T-helper 2 cell treated with Interferon-gamma antibody and Interleukin-4, amounts not matched to agents 5 μg/mL and 100 μg/mL, for 36 hours (primary cell): Measurements from ENCODE around the gene KAZN.

Experiments used
- DNase-seq: peaks from one replicate; pipeline ENCODE4 v3.0.0; 2021; ENCODE audit warnings: low spot score
- H3K27ac Mint-ChIP-seq: one replicate; pipeline ENCODE4 v1.8.0; 2021; ENCODE audit warnings: mild to moderate bottlenecking, mixed read lengths
- H3K27me3 Mint-ChIP-seq: one replicate; pipeline ENCODE4 v1.8.0; 2021; ENCODE audit warnings: low read depth, mixed read lengths
- H3K36me3 Mint-ChIP-seq: one replicate; pipeline ENCODE4 v1.8.0; 2021; ENCODE audit warnings: low read depth, mixed read lengths
- H3K4me1 Mint-ChIP-seq: one replicate; pipeline ENCODE4 v1.8.0; 2021; ENCODE audit warnings: low read depth, mixed read lengths
- H3K4me3 Mint-ChIP-seq: one replicate; pipeline ENCODE4 v1.8.0; 2022; ENCODE audit warnings: mild to moderate bottlenecking, moderate library complexity, mixed read lengths
- H3K9me3 Mint-ChIP-seq: one replicate; pipeline ENCODE4 v1.8.0; 2021; ENCODE audit warnings: mixed read lengths

KAZN gene

GRCh38 chr1:14968251-14968851, 369.9 kb downstream of the KAZN start:
- Mint-ChIP-seq H3K36me3 (peaks cover 5% of the 10 kb centered on the region), H3K27ac (peak overlapping the region; percentile 82), H3K4me3 (peak overlapping the region; percentile 59), H3K4me1 (peaks cover 11% of the 10 kb centered on the region), H3K9me3 (peaks cover 3% of the 10 kb centered on the region), H3K27me3 (no peaks in the 10 kb centered on the region)
- DNase-seq, result no peak

GRCh38 chr1:14969006-14969405, 370.5 kb downstream of the KAZN start:
- H3K36me3 Mint-ChIP-seq, result peaks cover 5% of the 10 kb centered on the region
- H3K9me3 Mint-ChIP-seq, result peaks cover 9% of the 10 kb centered on the region
- H3K27me3 Mint-ChIP-seq, result no peaks in the 10 kb centered on the region
- peak overlapping the region; percentile 59 for H3K4me3 Mint-ChIP-seq
- peak; percentile 71 for DNase-seq
- peak overlapping the region; percentile 82 for H3K27ac Mint-ChIP-seq
- H3K4me1 Mint-ChIP-seq, result peaks cover 11% of the 10 kb centered on the region

GRCh38 chr1:14970115-14970798, 371.8 kb downstream of the KAZN start:
- Mint-ChIP-seq H3K27me3 (no peaks in the 10 kb centered on the region), H3K9me3 (peaks cover 12% of the 10 kb centered on the region), H3K4me3 (no peak overlapping the region), H3K27ac (no peak overlapping the region), H3K36me3 (peaks cover 5% of the 10 kb centered on the region), H3K4me1 (peaks cover 11% of the 10 kb centered on the region)
- DNase-seq, result peak; percentile 30

GRCh38 chr1:14970799-14971141, 372.3 kb downstream of the KAZN start:
- no peak for DNase-seq
- H3K4me1 Mint-ChIP-seq, result peaks cover 11% of the 10 kb centered on the region
- H3K36me3 Mint-ChIP-seq, result peaks cover 5% of the 10 kb centered on the region
- H3K27ac Mint-ChIP-seq, result no peak overlapping the region
- no peaks in the 10 kb centered on the region for H3K27me3 Mint-ChIP-seq
- peaks cover 12% of the 10 kb centered on the region for H3K9me3 Mint-ChIP-seq
- no peak overlapping the region for H3K4me3 Mint-ChIP-seq

GRCh38 chr1:14971221-14971620, 372.7 kb downstream of the KAZN start:
- Mint-ChIP-seq H3K4me3 (no peak overlapping the region), H3K27ac (no peak overlapping the region), H3K27me3 (no peaks in the 10 kb centered on the region), H3K36me3 (peaks cover 5% of the 10 kb centered on the region), H3K9me3 (peaks cover 12% of the 10 kb centered on the region), H3K4me1 (peaks cover 11% of the 10 kb centered on the region)
- DNase-seq, result no peak

GRCh38 chr1:14972107-14972506, 373.6 kb downstream of the KAZN start:
- Mint-ChIP-seq H3K27ac (no peak overlapping the region), H3K4me3 (no peak overlapping the region), H3K4me1 (peaks cover 11% of the 10 kb centered on the region)

DNA sequence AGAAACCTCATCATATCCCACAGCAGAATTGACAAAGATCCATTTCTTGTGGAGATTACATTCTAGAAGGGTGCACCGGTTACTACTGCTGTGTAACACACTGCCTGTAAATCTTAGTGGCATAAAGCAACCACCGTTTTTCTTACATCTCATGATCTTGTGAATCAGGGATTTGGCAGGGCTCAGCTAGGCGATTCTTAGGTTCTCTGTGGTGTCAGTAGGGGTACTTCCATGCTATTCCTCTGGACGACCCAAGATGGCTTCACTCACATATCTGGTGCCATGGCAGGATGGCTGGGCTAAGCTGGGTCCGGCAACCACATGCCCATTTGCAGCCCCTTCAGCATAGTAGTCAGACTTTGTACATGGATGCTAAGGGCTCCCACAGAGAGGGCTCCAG, 375.3 kb downstream of the KAZN start:
- DNase-seq, result no peak
- H3K4me1 Mint-ChIP-seq, result peaks cover 11% of the 10 kb centered on the region
- H3K36me3 Mint-ChIP-seq, result peaks cover 5% of the 10 kb centered on the region
- no peaks in the 10 kb centered on the region for H3K27me3 Mint-ChIP-seq
- H3K4me3 Mint-ChIP-seq, result no peak overlapping the region
- no peak overlapping the region for H3K27ac Mint-ChIP-seq
- peaks cover 12% of the 10 kb centered on the region for H3K9me3 Mint-ChIP-seq

More at GRCh38 chr1:14972107-14972506, 373.6 kb downstream of the KAZN start:
- Mint-ChIP-seq H3K27me3 (no peaks in the 10 kb centered on the region), H3K36me3 (peaks cover 5% of the 10 kb centered on the region), H3K9me3 (peaks cover 12% of the 10 kb centered on the region)
- DNase-seq, result no peak

DNA sequence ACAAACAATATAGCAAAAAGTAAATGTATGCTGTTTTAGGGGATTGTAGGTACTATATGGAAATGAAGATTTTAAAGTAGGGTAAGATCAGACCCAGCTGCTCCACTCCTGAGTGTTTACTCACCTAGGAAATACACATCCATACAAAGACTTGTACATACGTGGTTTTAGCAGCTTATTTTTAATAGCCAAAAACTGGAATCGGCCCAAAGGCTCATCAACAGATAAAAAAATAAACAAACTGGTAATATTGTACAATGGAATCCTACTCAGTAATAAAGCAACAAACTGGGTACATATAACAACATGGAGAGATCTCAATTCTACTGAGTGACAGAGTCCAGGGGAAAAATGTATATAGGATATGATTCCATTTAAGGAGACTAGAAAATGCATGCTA, 375.9 kb downstream of the KAZN start:
- no peaks in the 10 kb centered on the region for H3K27me3 Mint-ChIP-seq
- H3K4me3 Mint-ChIP-seq, result no peak overlapping the region
- peaks cover 5% of the 10 kb centered on the region for H3K36me3 Mint-ChIP-seq
- H3K27ac Mint-ChIP-seq, result no peak overlapping the region
- DNase-seq, result no peak
- H3K4me1 Mint-ChIP-seq, result peaks cover 8% of the 10 kb centered on the region
- peaks cover 12% of the 10 kb centered on the region for H3K9me3 Mint-ChIP-seq

- DNase-seq, result no peak
- H3K4me3 Mint-ChIP-seq, result no peak overlapping the region
- H3K27ac Mint-ChIP-seq, result no peak overlapping the region
- peaks cover 12% of the 10 kb centered on the region for H3K9me3 Mint-ChIP-seq
- peaks cover 5% of the 10 kb centered on the region for H3K36me3 Mint-ChIP-seq
- H3K4me1 Mint-ChIP-seq, result peaks cover 5% of the 10 kb centered on the region
- H3K27me3 Mint-ChIP-seq, result no peaks in the 10 kb centered on the region
Measured at GRCh38 chr1:14975119-14975518, 376.6 kb downstream of the KAZN start.

GRCh38 chr1:14976256-14976655, 377.8 kb downstream of the KAZN start:
- H3K9me3 Mint-ChIP-seq, result peaks cover 12% of the 10 kb centered on the region
- H3K27ac Mint-ChIP-seq, result no peak overlapping the region
- no peaks in the 10 kb centered on the region for H3K36me3 Mint-ChIP-seq
- no peak for DNase-seq
- no peaks in the 10 kb centered on the region for H3K27me3 Mint-ChIP-seq
- H3K4me1 Mint-ChIP-seq, result peaks cover 5% of the 10 kb centered on the region
- no peak overlapping the region for H3K4me3 Mint-ChIP-seq

- Mint-ChIP-seq H3K4me1 (peaks cover 5% of the 10 kb centered on the region), H3K27me3 (no peaks in the 10 kb centered on the region), H3K9me3 (peaks cover 12% of the 10 kb centered on the region), H3K27ac (no peak overlapping the region), H3K4me3 (no peak overlapping the region), H3K36me3 (no peaks in the 10 kb centered on the region)
- no peak for DNase-seq
Measured at GRCh38 chr1:14977338-14977931, 378.9 kb downstream of the KAZN start.

DNA sequence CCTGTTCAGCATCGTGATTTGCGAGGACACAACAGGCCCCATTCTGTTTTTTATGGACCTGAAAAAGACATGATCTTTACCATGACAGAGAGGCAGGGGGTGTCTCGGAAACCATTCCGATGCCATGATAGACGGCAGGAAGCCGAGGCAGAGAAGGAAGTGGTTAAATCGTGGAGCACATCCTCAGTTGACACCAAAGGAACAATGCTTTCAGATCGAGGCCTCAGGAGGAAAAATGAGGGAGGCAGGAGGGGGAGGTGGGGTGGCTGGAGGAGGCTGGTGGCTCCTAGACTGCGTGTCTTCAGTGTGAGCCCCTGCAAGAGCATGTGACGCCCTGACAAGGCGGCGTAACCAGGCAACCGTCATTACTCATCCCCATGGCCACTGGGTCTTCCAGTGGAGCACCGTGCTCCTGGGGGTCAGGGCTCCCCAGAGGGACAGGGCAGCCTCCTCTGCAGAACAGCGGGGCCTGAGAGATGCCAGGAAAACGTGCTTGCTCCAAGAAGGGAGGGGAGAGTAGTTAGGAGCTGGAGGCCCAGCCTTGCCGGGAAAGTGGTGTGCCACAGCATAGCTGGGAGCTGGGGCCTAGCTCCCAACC, 382.2 kb downstream of the KAZN start:
- no peaks in the 10 kb centered on the region for H3K9me3 Mint-ChIP-seq
- no peaks in the 10 kb centered on the region for H3K36me3 Mint-ChIP-seq
- peaks cover 5% of the 10 kb centered on the region for H3K4me1 Mint-ChIP-seq
- H3K4me3 Mint-ChIP-seq, result peak overlapping the region; percentile 13
- no peaks in the 10 kb centered on the region for H3K27me3 Mint-ChIP-seq
- DNase-seq, result no peak
- H3K27ac Mint-ChIP-seq, result no peak overlapping the region

GRCh38 chr1:14982029-14982428, 383.5 kb downstream of the KAZN start:
- peaks cover 5% of the 10 kb centered on the region for H3K4me1 Mint-ChIP-seq
- H3K9me3 Mint-ChIP-seq, result no peaks in the 10 kb centered on the region
- DNase-seq, result no peak
- no peaks in the 10 kb centered on the region for H3K36me3 Mint-ChIP-seq
- H3K27me3 Mint-ChIP-seq, result no peaks in the 10 kb centered on the region
- H3K27ac Mint-ChIP-seq, result no peak overlapping the region
- no peak overlapping the region for H3K4me3 Mint-ChIP-seq

GRCh38 chr1:14983277-14983676, 384.8 kb downstream of the KAZN start:
- Mint-ChIP-seq H3K27ac (no peak overlapping the region), H3K4me3 (no peak overlapping the region), H3K36me3 (no peaks in the 10 kb centered on the region), H3K27me3 (no peaks in the 10 kb centered on the region), H3K4me1 (peaks cover 5% of the 10 kb centered on the region), H3K9me3 (no peaks in the 10 kb centered on the region)
- DNase-seq, result no peak
